ENCODE results near the gene ITGA6.

ITGA6 gene

DNA sequence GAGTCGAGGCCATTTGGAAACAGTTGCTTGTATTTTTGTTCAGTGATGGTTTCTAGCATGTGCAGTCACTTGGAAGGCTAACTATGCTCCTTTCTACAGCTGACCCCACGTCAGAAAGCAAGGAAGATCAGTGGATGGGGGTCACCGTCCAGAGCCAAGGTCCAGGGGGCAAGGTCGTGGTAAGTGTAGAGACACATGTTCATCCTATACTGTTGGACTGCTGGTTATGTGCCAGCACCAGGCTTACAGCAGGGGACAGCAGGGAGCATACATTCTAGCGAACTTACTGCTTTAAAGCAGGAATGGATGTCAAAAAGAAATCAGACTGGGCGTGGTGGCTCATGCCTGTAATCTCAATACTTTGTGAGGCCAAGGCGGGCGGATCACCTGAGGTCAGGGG, 40.0 kb downstream of the ITGA6 start:
- DNase-seq, result no peak

GRCh38 chr2:172470958-172471922, 43.9 kb downstream of the ITGA6 start:
- no peak for DNase-seq

- no peak for DNase-seq
These were observed 45.2 kb downstream of the ITGA6 start for GRCh38 chr2:172472446-172473033.

- no peak for DNase-seq
These were observed 45.8 kb downstream of the ITGA6 start for GRCh38 chr2:172473167-172473566.

GRCh38 chr2:172478353-172478752, 51.0 kb downstream of the ITGA6 start:
- no peak for DNase-seq

DNA sequence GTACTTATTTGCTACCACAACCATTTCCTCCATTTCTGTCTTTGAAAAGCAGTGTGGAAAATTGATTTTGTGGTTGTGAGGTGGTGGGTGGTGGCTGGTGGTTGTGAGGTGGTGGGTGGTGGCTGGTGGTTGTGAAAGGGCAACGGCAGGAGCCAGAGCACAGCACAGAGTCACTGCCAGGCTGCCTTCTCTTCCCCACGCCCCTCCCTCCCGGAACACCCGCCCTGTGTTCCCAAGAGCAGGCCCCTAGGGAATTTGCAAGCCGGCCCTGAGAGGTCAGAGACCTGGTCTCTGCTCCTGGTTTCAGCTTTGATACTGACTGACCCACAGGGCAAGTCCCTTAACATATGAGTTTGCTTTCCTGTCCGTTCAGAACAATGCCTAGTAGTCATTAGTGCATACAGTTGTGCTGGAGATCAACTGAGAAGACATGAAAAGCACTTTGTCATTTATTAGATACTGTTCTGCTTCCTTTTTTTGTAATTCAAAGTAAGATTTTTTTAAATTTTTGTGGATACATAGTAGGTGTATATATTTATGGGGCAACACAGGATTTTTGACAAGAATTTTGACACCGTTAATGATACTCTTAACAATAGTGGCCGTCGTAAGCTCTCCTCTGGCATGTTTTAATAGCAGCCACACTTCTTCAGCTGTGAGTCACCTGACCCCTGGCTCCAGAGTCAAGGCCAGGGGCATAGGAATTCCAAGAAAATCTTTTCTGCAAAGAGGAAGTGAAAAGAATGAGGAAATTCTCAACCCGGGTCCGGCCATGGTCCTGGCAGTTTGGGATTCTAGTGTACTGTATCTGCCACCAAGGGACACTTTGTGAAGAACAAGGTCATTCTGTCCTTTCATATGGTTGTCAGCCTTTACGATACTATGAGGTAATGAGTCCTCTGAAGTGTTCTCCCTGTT, 53.2 kb downstream of the ITGA6 start:
- no peak for DNase-seq

DNA sequence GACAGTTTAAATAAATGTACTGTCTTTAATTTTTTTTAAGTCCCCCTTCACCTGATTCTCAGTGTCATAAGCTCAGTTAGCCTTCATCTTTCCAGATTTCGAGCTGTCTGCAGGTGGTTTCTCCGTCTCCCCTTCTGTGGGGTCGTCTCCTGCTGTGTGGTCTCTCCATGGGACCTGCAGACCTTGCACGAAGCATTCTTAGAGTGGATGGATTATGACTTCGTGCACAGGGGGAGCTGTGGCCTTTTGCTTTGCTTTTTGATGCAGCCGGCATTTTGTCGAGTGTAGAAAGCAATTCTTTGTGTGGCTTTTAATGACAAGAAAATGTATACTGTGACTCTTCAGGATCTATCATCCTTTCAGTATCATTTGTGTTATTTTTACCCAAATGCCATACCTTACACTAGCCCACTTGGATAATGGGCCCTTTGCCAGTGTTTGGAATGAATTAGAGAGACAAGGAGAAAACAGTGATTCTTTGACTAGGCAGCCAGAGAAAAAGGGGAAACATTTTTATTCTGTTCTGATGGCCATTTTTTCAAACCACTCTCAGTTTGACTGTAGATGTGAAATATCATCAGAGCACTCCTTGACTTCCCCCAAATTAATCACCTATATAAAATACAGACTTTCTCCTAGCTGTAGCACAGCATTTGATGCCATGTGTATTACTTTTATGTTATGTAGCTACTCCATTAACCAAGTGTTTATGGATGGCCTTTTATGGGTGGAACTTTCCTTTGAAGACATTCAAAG, 54.3 kb downstream of the ITGA6 start:
- DNase-seq, result no peak

DNA sequence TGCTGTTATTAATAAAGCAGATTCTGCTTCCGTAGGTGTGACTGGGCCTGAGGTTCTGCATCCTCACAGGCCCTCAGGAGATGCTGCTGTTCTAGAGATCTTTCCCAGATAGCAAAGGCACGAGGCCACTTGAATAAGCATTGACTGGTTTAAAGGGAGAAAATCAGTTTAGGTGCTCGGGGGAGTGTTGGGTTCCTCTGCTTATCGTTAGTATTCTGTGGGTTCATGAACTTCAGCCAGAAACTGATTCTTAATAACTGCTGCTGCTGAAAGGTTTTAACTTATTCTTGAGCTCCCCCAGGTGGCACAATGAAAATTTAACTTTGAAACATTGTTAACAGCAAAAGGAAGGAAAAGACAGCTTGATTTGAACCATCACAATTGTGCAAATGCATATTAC, 56.9 kb downstream of the ITGA6 start:
- DNase-seq, result no peak

DNA sequence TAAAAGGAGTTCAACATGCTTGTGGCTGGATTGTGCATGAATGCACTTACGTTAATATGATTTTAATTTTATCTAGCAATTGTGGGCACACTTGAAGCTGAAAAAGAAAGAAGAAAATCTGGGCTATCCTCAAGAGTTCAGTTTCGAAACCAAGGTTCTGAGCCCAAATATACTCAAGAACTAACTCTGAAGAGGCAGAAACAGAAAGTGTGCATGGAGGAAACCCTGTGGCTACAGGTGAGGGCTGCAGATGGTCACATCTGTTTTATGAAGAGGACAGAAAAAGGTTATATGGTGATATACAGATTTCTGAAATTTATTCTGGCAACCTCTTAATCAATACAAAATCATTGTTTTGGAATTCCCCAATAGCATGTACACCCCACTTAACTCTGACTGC, 57.3 kb downstream of the ITGA6 start:
- no peak for DNase-seq

- DNase-seq, result no peak
These were observed 61.2 kb downstream of the ITGA6 start for GRCh38 chr2:172488556-172488955.

- DNase-seq, result no peak
These were observed 62.3 kb downstream of the ITGA6 start for GRCh38 chr2:172489681-172490080.

DNA sequence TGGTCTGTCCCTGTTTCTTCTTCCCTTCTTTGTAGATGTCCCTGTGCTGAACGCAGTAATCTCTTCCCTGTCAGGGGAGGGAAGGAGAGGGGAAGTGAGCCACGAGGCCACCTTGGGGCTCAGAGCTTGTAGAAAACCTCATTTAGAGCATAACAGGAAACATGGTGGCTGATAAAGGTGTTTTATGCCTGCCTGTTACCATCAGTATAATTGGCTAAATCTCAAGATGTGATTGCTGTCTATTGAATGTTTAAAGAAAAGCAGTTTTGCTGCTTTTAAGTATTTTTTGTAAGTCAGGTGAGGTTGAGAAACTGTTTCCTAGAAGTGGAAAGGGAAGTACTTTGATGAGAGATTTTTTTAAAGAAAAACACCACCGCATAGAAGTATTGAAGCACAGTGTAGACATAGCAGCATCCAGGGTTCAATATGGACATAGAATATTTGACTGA, 68.8 kb downstream of the ITGA6 start:
- DNase-seq, result no peak

- no peak for DNase-seq
These were observed 79.8 kb downstream of the ITGA6 start for GRCh38 chr2:172507199-172507598.

- no peak for DNase-seq
These were observed 82.7 kb downstream of the ITGA6 start for GRCh38 chr2:172510088-172510487.

- DNase-seq, result no peak
These were observed 83.2 kb downstream of the ITGA6 start for GRCh38 chr2:172510548-172510947.

DNA sequence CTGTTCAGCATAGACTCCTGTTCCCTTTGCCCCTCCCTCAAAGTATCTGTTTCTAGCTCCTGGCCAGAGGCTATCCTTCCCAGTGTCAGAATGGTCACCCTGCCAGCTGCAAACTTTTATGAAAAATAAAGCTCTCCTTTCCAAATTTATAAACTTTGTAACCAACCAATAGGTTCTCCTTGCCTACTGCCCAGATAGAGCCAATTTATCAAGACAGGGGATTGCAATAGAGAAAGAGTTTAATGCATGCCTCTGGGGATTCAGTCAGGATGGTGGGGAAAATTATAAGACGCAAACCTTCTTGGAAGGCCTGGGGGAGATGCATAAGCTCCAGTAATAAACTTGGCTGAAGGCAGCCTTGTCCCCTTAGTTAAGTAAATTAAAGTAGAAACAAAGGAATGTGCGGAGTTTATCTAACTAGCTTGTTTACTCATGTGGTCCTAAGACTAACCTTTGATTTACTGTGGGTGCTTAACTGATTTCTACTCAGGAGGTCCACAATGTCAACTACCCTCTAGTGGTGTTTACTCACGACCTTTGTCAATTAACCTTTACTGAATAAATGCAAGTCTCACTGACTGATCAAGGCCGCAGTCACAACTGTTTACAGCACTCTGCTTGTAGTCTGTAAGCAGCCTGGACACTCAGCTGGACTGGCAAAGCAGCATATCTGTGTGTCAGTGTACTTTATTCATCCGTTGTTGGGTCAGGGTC, 85.6 kb downstream of the ITGA6 start:
- DNase-seq, result no peak

DNA sequence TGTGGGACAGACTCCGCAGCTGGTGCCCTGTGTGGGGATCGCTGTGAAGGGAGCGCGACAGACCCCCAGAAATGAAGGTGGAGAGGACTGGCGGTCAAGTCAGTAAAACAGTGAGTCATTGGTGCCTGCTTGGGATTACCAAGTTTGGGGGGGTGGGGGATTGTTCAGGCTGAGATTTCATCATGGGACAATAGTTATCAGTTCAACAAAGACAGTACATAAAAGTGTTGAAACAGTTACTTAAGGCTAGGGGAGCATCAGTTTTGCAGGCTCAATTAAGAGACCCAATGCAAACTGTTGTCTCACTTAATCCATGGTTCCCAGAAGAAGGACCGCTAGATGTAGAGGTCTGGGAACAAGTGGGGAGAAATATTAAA, 86.1 kb downstream of the ITGA6 start:
- DNase-seq, result no peak

- no peak for DNase-seq
These were observed 86.7 kb downstream of the ITGA6 start for GRCh38 chr2:172513935-172514586.

DNA sequence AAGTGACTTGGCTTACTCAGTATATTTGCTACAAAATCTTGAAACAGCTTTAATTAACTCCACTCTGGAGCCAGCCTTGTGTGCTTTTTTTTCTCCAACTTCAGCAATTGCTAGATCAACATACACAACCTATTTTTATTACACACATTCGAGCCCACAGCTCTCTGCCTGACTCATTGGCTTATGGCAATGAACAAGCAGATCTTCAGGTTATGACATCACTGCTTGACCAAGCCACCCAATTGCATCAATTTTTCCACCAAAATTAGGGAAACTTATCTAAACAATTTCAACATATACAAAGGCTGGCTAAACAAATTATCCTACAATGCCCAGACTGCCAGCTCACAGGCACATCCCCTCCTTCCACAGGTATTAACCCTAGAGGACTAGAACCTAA, 88.9 kb downstream of the ITGA6 start:
- DNase-seq, result no peak

DNA sequence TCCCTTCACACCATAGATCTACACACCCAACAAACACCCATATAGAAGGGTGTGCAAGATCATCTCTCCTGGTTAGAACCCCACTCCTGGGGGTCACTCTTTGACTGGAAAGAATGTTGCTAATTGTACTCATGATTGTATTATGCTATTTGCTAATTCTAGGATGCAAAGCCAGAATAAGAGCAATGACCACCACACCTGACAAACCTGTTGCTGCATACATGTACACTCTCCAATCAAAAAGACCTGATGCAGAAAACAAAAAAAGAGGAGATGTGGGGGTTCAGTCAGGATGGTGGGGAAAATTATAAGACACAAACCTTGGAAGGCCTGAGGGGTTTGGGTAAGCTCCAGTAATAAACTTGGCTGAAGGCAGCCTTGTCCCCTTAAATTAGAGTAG, 91.6 kb downstream of the ITGA6 start:
- no peak for DNase-seq

GRCh38 chr2:172525601-172526000, 98.2 kb downstream of the ITGA6 start:
- no peak for DNase-seq
